Measurements from ENCODE around the gene APOBEC3B. TPM values are rescaled to one million over a fixed set of nuclear protein-coding genes. Genes with fewer than 3 reads are reported as not detected.

The APOBEC3B gene
- polyA plus RNA-seq, 1 donor (not counting 4 experiments of a cell fraction or from before 2014, with no cell fraction given): 3.4 TPM

- Histone ChIP-seq H3K4me2 (ENCODE audit: control insufficient read depth, extremely low read depth, insufficient read depth, low read depth, low read length) (no peak overlapping the region), H3K4me1 (ENCODE audit: control insufficient read depth, extremely low read depth, insufficient read depth, low read length) (no peaks in the 10 kb centered on the region), H3K9me1 (ENCODE audit: control insufficient read depth, extremely low read depth, insufficient read depth, low read length) (no peaks in the 10 kb centered on the region), H3K27ac (ENCODE audit: control insufficient read depth, insufficient read depth, low read length) (no peak overlapping the region), H3K27me3 (ENCODE audit: control insufficient read depth, extremely low read depth, insufficient read depth, low read length) (peaks cover 19% of the 10 kb centered on the region), H3K9ac (ENCODE audit: control insufficient read depth, extremely low read depth, insufficient read depth, low read length) (no peak overlapping the region), H2AFZ (ENCODE audit: control insufficient read depth, low read length) (no peak overlapping the region), H3K36me3 (ENCODE audit: control insufficient read depth in 2 of 2, extremely low read depth in 1 of 2, insufficient read depth in 2 of 2, low read length in 2 of 2) (no peaks in the 10 kb centered on the region), H3K4me3 (ENCODE audit: control insufficient read depth in 2 of 3, extremely low read depth in 1 of 3, insufficient read depth in 2 of 3, low read depth in 1 of 3, low read length in 3 of 3) (no peak overlapping the region), H3K79me2 (ENCODE audit: control insufficient read depth, insufficient read depth, low read length) (no peaks in the 10 kb centered on the region), H4K20me1 (ENCODE audit: control insufficient read depth, extremely low read depth, insufficient read depth, low read length) (no peaks in the 10 kb centered on the region), H3K9me3 (ENCODE audit: control insufficient read depth, low read depth, low read length) (peaks cover 6% of the 10 kb centered on the region)
- TF ChIP-seq, protein P1, sequence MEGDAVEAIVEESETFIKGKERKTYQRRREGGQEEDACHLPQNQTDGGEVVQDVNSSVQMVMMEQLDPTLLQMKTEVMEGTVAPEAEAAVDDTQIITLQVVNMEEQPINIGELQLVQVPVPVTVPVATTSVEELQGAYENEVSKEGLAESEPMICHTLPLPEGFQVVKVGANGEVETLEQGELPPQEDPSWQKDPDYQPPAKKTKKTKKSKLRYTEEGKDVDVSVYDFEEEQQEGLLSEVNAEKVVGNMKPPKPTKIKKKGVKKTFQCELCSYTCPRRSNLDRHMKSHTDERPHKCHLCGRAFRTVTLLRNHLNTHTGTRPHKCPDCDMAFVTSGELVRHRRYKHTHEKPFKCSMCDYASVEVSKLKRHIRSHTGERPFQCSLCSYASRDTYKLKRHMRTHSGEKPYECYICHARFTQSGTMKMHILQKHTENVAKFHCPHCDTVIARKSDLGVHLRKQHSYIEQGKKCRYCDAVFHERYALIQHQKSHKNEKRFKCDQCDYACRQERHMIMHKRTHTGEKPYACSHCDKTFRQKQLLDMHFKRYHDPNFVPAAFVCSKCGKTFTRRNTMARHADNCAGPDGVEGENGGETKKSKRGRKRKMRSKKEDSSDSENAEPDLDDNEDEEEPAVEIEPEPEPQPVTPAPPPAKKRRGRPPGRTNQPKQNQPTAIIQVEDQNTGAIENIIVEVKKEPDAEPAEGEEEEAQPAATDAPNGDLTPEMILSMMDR (optimal IDR thresholded peaks at IDR 0.05 in 1 of 3, IDR thresholded peaks at IDR 0.05 in 1 of 3, conservative IDR thresholded peaks at IDR 0.05 in 1 of 3; ENCODE audit: extremely low read depth in 1 of 3, insufficient read depth in 2 of 3, low read length in 3 of 3): no peak
- TF ChIP-seq EZH2 (IDR thresholded peaks at IDR 0.05; ENCODE audit: low read length): no peak
- FAIRE-seq (no peak), DNase-seq (ENCODE audit: low read depth, low spot score) (no peak)
- dilution Hi-C loops (cut with MboI; ENCODE audit: extremely low pct_ligation_motif_present, low sequenced_read_pairs): no loop called here
Observed at GRCh38 chr22:38997518-38997917, 15.4 kb downstream of the APOBEC3B start.

- Histone ChIP-seq H3K4me2 (ENCODE audit: control insufficient read depth, extremely low read depth, insufficient read depth, low read depth, low read length) (no peak overlapping the region), H2AFZ (ENCODE audit: control insufficient read depth, low read length) (peak overlapping the region; percentile 3)
Observed at GRCh38 chr22:39003165-39003638, 21.1 kb downstream of the APOBEC3B start.

More at GRCh38 chr22:39003165-39003638, 21.1 kb downstream of the APOBEC3B start:
- Histone ChIP-seq H3K9me1 (ENCODE audit: control insufficient read depth, extremely low read depth, insufficient read depth, low read length) (no peaks in the 10 kb centered on the region), H3K4me1 (ENCODE audit: control insufficient read depth, extremely low read depth, insufficient read depth, low read length) (peaks cover 3% of the 10 kb centered on the region), H3K9ac (ENCODE audit: control insufficient read depth, extremely low read depth, insufficient read depth, low read length) (no peak overlapping the region), H3K27ac (ENCODE audit: control insufficient read depth, insufficient read depth, low read length) (no peak overlapping the region), H3K4me3 (ENCODE audit: control insufficient read depth in 2 of 3, extremely low read depth in 1 of 3, insufficient read depth in 2 of 3, low read depth in 1 of 3, low read length in 3 of 3) (no peak overlapping the region), H3K9me3 (ENCODE audit: control insufficient read depth, low read depth, low read length) (peaks cover 2% of the 10 kb centered on the region), H3K36me3 (ENCODE audit: control insufficient read depth in 2 of 2, extremely low read depth in 1 of 2, insufficient read depth in 2 of 2, low read length in 2 of 2) (no peaks in the 10 kb centered on the region), H3K27me3 (ENCODE audit: control insufficient read depth, extremely low read depth, insufficient read depth, low read length) (peaks cover 7% of the 10 kb centered on the region), H4K20me1 (ENCODE audit: control insufficient read depth, extremely low read depth, insufficient read depth, low read length) (no peaks in the 10 kb centered on the region), H3K79me2 (ENCODE audit: control insufficient read depth, insufficient read depth, low read length) (no peaks in the 10 kb centered on the region)
- DNase-seq (ENCODE audit: low read depth, low spot score) (peak; percentile 23), FAIRE-seq (peak; percentile 94)
- dilution Hi-C loops (cut with MboI; ENCODE audit: extremely low pct_ligation_motif_present, low sequenced_read_pairs): no loop called here
- TF ChIP-seq EZH2 (IDR thresholded peaks at IDR 0.05; ENCODE audit: low read length): no peak
- TF ChIP-seq, protein P1 (optimal IDR thresholded peaks at IDR 0.05 in 1 of 3, IDR thresholded peaks at IDR 0.05 in 1 of 3, conservative IDR thresholded peaks at IDR 0.05 in 1 of 3; ENCODE audit: extremely low read depth in 1 of 3, insufficient read depth in 2 of 3, low read length in 3 of 3): peak; percentile 66 to 75 (median 73)

Measured in keratinocyte (primary cell).